HTR-8/SVneo (cell line): Measurements from ENCODE around the gene FITM1.

Source experiments
- DNase-seq: peaks from one replicate; pipeline ENCODE4 v3.0.0; 2011; ENCODE audit warnings: low spot score, mixed read lengths; ENCODE audit not compliant: insufficient read length
- FAIRE-seq: peaks from 2 replicates; lab custom pipeline; 2011; peaks lifted over from hg19 to GRCh38; lab: Jason Lieb, UNC

The FITM1 gene

DNA sequence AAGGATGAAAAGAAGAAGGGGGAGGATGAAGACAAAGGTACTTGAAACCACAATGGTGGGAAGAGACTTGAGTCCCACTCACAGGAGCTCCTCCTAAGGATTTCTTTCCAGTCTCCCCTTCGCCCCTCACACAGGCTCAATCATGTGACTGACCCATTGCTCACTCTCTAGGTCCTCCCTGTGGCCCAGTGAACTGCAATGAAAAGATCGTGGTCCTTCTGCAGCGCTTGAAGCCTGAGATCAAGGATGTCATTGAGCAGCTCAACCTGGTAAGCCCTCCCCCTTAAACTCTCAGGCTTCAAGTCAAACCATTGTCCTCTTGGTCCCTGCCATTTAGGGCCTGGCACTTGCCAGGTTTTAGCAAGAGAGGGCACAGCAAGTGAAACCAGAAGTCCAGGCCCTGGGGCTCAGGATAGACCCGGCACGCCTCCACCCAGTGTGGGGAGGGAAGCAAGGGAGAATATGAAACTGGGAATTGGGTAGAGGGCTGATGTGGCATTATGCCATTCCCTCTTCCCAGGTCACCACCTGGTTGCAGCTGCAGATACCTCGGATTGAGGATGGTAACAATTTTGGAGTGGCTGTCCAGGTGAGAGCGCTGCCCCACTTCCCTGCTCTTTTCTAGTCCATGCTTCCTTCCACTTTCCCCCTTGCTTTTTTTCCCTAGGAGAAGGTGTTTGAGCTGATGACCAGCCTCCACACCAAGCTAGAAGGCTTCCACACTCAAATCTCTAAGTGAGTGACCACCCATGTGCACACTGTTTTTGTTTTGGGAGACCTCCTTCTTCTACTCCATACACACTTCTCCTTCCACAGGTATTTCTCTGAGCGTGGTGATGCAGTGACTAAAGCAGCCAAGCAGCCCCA lies 7.3 kb downstream of the FITM1 start:
- FAIRE-seq (no peak), DNase-seq (no peak)

- DNase-seq (no peak), FAIRE-seq (no peak)
Observed at GRCh38 chr14:24138396-24139271, 8.2 kb downstream of the FITM1 start.

DNA sequence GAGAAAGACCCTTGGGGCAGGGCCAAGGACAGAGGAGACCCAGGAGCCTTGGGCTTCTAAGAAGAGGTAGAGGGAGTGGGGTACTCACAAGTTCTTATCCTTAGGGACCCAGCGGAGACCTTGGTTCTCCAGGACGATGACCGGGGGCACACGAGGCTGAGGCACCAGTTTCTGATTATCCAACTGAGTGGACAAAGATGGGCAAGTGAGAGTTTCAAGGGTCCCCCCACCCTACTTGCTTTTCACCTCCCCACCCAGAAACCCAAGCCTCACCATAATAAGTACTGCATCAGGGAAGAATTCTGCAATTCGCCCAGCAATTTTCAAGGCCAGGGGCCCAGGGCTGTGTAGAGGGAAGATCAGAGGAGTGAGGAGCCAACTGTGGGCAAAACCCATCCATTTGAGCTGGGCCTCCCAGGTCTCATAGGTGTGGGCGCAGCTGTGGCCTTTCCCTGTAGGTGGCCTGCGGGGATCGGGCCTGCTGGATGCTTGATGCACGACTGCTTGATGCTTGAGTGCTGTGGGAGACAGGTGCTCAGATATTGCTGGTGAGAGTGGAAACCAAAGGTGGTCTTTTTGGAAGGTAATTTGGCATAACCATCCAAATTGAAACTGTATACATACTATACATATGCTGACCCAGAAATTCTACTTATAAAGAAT lies 8.9 kb downstream of the FITM1 start:
- FAIRE-seq, result no peak
- DNase-seq, result no peak

DNA sequence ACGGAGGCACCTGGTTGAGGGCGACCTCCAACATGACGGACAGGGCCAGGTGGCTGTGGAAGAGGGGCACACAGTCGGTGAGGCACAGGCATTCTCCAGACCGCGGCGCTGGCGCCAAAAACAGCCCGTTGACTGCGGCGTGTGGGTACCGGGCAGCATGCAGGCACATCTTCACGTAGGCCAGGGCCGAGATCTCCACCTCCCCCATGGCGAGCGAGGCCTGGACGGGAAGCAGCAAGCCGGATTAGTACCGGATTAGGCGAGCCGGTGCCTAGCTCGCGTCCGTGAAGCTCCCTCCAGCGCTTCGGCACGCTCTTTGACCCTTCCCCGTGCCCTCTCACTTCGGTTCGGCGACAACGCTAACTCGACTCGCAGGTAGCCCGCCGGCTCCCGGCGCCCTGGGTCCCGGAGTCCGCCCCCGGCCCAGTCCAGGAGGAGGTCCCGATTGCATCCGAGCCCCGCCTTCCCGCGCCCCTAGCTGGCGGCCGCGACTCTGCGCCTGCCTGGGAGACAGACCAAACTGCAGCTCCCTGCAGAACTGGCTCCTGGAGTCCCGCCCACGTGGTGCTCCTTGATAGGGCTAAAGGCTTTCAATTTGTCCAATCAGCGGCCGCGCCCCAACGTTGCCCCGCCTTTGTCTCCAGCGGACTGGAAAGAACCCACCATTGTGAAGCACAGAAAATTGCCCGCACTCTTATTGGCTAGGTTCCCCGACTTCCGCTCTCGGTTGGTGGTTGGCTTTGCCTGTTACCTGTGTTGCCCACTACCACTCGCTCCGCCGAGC lies 10.8 kb downstream of the FITM1 start, which contains the start of gene EMC9:
Gene EMC9, minus strand, starts transcription at position 495 of the 784 bp plus-strand sequence. Its CDS starts 287 bp downstream, at position 208.
- DNase-seq (peak; percentile 92), FAIRE-seq (no peak)

- FAIRE-seq (no peak), DNase-seq (no peak)
Observed at GRCh38 chr14:24143511-24143910, 13.1 kb downstream of the FITM1 start.

DNA sequence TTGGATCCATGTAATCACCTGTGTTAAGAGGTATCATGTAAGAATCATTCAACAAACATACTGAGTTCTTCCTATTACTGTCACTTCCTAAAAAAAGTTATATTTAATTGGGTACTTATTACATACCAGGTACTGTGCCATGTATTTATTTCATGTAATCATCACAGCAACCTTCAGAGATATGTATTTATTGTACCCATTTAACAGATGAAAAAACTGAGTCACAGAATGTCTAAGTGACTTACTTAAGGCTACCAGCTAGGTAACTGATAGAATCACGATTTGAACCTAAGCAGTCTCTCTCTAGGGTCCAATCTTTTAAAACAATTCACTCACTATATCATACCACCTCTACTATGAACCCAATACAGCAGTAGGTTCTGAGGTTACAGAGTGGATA lies 14.0 kb downstream of the FITM1 start:
- DNase-seq (no peak), FAIRE-seq (no peak)

- DNase-seq (no peak), FAIRE-seq (no peak)
Observed at GRCh38 chr14:24145219-24145618, 14.8 kb downstream of the FITM1 start.

DNA sequence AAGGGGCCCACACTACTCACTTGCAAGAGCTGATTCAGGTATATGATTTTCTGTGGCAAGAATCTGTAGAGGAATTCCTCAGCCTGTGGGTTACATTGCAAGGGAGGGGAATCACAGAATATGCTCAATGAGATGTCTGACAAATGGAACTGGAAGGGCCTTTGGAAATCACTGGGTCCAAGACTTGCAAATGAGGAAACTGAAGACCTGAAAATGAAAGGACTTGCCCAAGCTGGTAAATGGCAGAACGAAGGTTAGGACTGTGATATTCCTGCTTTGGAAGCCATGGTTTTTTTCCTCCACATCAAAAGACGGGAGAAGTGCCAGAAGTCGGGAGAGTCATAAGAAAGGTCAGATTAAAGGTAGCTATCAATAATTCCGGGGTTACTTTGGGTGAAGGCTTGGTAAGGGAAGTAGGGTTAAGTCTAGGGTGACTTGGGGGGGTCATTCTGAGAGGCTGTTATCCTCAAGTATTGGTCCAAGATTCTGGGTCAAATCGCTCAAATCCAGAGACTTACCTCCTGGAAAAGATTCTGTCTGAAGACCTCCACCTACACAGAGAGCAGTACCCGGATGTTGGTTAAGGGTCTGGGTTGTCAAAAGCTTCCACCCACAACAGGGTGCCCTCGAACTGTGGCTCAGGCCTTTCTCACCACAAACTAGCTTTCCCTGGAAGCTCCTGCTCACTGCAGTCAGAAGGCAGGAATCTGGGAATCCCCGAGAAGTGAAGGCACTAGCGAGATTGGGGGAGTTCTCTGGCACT lies 15.4 kb downstream of the FITM1 start:
- FAIRE-seq (no peak), DNase-seq (no peak)

GRCh38 chr14:24146453-24146977 lies 16.1 kb downstream of the FITM1 start, which contains the start of gene PSME2:
Gene PSME2, minus strand, starts transcription at chr14:24146610. Its CDS starts 29 bp downstream, at chr14:24146581.
- FAIRE-seq, result no peak
- DNase-seq, result peak; percentile 93

DNA sequence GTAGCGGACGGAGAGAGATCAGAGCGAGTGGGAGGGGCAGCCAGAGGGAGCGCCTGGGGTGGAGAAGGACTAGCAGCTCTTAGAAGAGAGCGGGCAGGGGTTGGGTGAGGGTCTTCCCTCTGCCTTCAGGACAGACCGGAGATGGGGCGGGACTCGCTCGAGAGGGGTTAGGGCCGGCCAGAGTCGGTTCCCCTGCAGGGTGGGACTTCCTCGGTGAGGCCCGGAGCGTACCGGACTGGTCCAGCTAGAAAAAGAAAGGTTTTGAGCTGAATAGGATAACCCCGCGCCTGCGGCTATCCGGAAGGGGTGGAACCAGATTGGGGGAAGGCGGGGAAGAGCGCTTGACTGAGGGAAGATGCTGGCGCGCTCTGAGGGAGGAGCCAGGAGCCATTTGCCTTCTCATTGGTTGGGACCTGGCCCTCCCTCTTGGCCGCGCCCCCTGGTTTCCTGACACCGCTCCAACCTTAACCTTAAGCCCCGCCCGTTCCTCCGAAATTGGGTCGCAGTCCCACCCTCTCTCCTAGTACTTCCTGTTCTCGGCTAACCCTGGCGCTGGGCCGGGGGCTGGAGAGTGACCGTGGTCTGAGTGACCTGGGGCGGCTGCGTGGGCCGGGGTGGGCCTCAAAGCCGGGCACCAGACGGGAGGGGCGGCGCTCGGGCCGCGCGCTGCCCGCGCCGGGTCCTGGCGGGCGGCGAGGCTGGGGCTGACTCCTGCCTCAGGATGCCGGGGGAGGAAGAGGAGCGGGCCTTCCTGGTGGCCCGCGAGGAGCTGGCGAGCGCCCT lies 16.7 kb downstream of the FITM1 start, which contains the start of gene RNF31:
Gene RNF31, plus strand, starts transcription at position 521 of the 783 bp plus-strand sequence. Its CDS starts 201 bp downstream, at position 722.
- peak; percentile 82 for DNase-seq

DNA sequence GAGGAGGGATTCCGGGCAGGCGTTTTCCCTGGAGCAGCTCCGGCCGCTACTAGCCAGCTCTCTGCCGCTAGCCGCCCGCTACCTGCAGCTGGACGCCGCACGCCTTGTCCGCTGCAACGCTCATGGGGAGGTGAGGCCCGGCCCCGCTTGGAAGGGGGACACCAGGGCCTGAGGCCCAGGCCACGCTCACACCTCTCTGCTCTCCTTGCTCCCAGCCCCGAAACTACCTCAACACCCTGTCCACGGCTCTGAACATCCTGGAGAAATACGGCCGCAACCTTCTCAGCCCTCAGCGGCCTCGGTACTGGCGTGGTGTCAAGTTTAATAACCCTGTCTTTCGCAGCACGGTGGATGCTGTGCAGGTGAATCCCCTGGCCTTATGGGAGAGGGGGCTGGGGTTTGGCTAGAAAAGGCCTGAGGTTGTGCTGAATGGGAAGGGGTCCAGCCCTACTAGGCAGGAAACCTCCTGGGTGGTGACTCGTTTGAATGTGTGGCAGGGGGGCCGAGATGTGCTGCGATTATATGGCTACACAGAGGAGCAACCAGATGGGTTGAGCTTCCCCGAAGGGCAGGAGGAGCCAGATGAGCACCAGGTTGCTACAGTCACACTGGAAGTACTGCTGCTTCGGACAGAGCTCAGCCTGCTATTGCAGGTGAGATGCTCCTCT lies 17.4 kb downstream of the FITM1 start:
- FAIRE-seq (no peak), DNase-seq (no peak)

More for the DNA sequence above, 16.7 kb downstream of the FITM1 start, which contains the start of gene RNF31:
- FAIRE-seq, result peak; percentile 26

DNA sequence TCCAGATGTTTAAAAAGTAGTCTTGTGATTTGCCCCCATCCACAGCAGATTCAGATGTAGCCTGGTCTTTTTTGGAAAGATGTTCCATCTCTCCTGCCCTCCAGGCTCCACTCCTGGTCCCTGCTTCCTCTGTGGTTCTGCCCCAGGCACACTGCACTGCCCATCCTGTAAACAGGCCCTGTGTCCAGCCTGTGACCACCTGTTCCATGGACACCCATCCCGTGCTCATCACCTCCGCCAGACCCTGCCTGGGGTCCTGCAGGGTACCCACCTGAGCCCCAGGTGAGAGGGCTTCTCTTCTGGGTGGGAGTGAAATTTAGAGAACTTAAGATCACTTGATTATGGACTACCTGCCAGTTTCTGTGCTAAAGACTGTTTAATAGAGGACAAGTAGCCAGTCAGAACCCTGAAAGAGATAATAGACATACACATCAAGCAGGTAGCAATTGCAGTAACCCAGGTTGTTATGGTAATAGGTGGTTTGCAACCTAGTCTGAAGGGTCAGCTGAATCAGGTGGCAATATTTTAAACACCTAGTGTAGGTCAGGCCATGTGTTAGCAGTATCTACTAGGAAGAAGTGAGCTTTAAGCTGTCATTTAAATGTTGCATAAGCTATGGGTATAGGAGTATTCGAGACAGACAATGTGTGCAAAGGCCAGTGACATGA lies 19.0 kb downstream of the FITM1 start:
- no peak for FAIRE-seq

GRCh38 chr14:24150061-24150460 lies 19.6 kb downstream of the FITM1 start:
- no peak for DNase-seq
- no peak for FAIRE-seq

More for the DNA sequence above, 19.0 kb downstream of the FITM1 start:
- no peak for DNase-seq

DNA sequence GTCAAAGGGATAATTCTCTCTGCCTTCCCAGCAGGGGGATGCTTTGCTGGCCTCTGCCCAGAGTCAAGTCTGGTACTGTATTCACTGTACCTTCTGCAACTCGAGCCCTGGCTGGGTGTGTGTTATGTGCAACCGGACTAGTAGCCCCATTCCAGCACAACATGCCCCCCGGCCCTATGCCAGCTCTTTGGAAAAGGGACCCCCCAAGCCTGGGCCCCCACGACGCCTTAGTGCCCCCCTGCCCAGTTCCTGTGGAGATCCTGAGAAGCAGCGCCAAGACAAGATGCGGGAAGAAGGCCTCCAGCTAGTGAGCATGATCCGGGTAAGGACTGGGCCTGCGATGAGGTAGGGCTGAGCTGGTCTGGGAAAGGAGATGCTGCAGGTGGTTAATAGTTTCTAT lies 20.1 kb downstream of the FITM1 start:
- DNase-seq, result no peak
- FAIRE-seq, result no peak

DNA sequence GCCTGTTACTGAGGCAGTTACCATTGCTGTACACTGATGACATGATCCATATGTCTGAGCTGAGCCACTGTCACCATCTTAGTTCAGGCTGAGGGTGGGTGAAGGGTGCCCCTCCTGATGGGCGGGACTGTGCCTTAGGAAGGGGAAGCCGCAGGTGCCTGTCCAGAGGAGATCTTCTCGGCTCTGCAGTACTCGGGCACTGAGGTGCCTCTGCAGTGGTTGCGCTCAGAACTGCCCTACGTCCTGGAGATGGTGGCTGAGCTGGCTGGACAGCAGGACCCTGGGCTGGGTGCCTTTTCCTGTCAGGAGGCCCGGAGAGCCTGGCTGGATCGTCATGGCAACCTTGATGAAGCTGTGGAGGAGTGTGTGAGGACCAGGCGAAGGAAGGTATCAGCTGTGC lies 20.5 kb downstream of the FITM1 start:
- FAIRE-seq (no peak), DNase-seq (no peak)

DNA sequence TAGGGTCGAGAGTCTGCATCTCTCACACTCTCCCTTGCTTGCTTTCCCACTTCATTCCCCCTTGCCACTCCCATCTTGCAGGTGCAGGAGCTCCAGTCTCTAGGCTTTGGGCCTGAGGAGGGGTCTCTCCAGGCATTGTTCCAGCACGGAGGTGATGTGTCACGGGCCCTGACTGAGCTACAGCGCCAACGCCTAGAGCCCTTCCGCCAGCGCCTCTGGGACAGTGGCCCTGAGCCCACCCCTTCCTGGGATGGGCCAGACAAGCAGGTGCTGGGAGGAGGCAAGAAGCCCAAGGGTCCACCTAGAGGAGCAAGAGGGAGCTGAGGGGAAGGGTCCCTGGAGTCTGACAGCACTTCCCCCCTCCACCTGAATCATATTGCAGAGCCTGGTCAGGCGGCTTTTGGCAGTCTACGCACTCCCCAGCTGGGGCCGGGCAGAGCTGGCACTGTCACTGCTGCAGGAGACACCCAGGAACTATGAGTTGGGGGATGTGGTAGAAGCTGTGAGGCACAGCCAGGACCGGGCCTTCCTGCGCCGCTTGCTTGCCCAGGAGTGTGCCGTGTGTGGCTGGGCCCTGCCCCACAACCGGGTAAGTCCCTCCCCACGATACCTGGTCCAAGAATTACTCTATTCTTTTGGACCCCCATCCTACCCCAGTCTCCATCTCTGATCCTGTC lies 21.1 kb downstream of the FITM1 start:
- FAIRE-seq, result no peak
- no peak for DNase-seq
